K562 (cell line): ENCODE measurements around the gene MITF. TPM values are rescaled to one million over a fixed set of nuclear protein-coding genes. Genes with fewer than 3 reads are reported as not detected.

Experiments
- ATAC-seq: fragments of 200-7000 bp; cut with Tn5 transposase; 3 replicates; pipeline ENCODE4 v1.9.1; 2020; ENCODE audit warnings: moderate library complexity
- BruUV-seq: library from RNA; stranded (reverse); fragments of 400-500 nt; replicated peaks from 2 replicates; lab custom pipeline; 2021; lab: Mats Ljungman, UMichigan
- CTCF ChIA-PET: fragments of 300-600 bp; formaldehyde crosslinking; extraction: SDS; loops from one replicate; lab custom pipeline; 2021; ENCODE audit warnings: low intra/inter-chr PET ratio; lab: Yijun Ruan, JAX
- POLR2A ChIA-PET: fragments of 300-600, 350-650 bp; sonication (Branson Sonifier 250); formaldehyde crosslinking; extraction: SDS; loops from one replicate; lab custom pipeline; 2021; ENCODE audit warnings: antibody characterized with exemption, inconsistent platforms; lab: Yijun Ruan, JAX
- DNase-seq, 4 experiments: peaks; one replicate each; pipeline versions ENCODE4 v3.0.0 to v3.0.0-alpha.2; 2011 to 2018; ENCODE audit warnings: low spot score in 3 of 4, mixed read lengths in 3 of 4; ENCODE audit errors: extremely low read depth in 1 of 4
- FAIRE-seq: peaks from 2 replicates; lab custom pipeline; 2011; peaks lifted over from hg19 to GRCh38; lab: Jason Lieb, UNC
- H2AFZ ChIP-seq: 2 replicates; pipeline ENCODE4 v1.6.0; 2011; ENCODE audit warnings: low read depth, low read length, control low read depth, inconsistent platforms
- H3K27ac ChIP-seq: fragments of 200-600 bp; 3 replicates; pipeline ENCODE4 v1.8.0; 2011; ENCODE audit warnings: low read depth, mild to moderate bottlenecking, control low read depth, inconsistent platforms, low read length, moderate library complexity, mixed read lengths; ENCODE audit errors: extremely low read depth
- H3K27me3 ChIP-seq, 2 experiments: fragments of 300-600 bp in 1 of 2; 2 replicates in 1 of 2; 3 replicates in 1 of 2; pipeline versions ENCODE4 v1.6.0 to v1.8.0; 2011; ENCODE audit warnings: inconsistent platforms in 2 of 2, low read length in 2 of 2, mild to moderate bottlenecking in 1 of 2, mixed read lengths in 1 of 2, moderate library complexity in 1 of 2; ENCODE audit not compliant: control insufficient read depth in 2 of 2, insufficient read depth in 2 of 2
- H3K36me3 ChIP-seq: fragments of 300-600 bp; 3 replicates; pipeline ENCODE4 v1.8.0; 2011; ENCODE audit warnings: mild to moderate bottlenecking, low read length, inconsistent platforms; ENCODE audit not compliant: control insufficient read depth, insufficient read depth
- H3K4me1 ChIP-seq, 2 experiments: fragments of 200-600 bp in 1 of 2; replicated peaks in 1 of 2; 2 replicates in 1 of 2; 3 replicates in 1 of 2; pipeline versions ENCODE4 v1.5.1 to v1.8.0; 2011; ENCODE audit warnings: inconsistent platforms in 2 of 2, low read length in 2 of 2, mild to moderate bottlenecking in 1 of 2, mixed read lengths in 1 of 2, moderate library complexity in 1 of 2; ENCODE audit not compliant: control insufficient read depth in 2 of 2, insufficient read depth in 2 of 2
- H3K4me2 ChIP-seq: 2 replicates; pipeline ENCODE4 v1.6.1; 2011; ENCODE audit warnings: low read length, control low read depth, inconsistent platforms, mixed read lengths; ENCODE audit not compliant: insufficient read depth
- H3K4me3 ChIP-seq: fragments of 200-600 bp; sonication (generic), shearing (Covaris generic); 2 replicates; pipeline ENCODE4 v1.5.1; 2016; ENCODE audit warnings: control low read depth, inconsistent platforms
- H3K79me2 ChIP-seq: fragments of 200-600 bp; 3 replicates; pipeline ENCODE4 v1.8.0; 2011; ENCODE audit warnings: low read length, inconsistent platforms; ENCODE audit not compliant: control insufficient read depth, insufficient read depth
- H3K9ac ChIP-seq, 2 experiments: 2 replicates each; pipeline versions ENCODE4 v1.6.0 to v1.6.1; 2011; ENCODE audit warnings: low read depth in 2 of 2, low read length in 2 of 2, control low read depth in 1 of 2, inconsistent platforms in 1 of 2, mild to moderate bottlenecking in 1 of 2, mixed read lengths in 1 of 2; ENCODE audit not compliant: insufficient read depth in 1 of 2
- H3K9me1 ChIP-seq: one replicate; pipeline ENCODE4 v1.6.0; 2011; ENCODE audit warnings: inconsistent platforms, mild to moderate bottlenecking, low read length, moderate library complexity; ENCODE audit not compliant: control insufficient read depth, insufficient read depth
- H3K9me3 ChIP-seq: replicated peaks from 2 replicates; pipeline ENCODE4 v1.5.1; 2011; ENCODE audit warnings: low read depth, low read length, inconsistent platforms; ENCODE audit not compliant: control insufficient read depth, insufficient read depth
- H4K20me1 ChIP-seq: replicated peaks from 2 replicates; pipeline ENCODE4 v1.6.1; 2011; ENCODE audit warnings: low read length, inconsistent platforms, mixed read lengths; ENCODE audit not compliant: control insufficient read depth, insufficient read depth
- COPS2 ChIP-seq: fragments of 450-650 bp; conservative IDR thresholded peaks from 2 replicates; pipeline ENCODE4 v1.6.1; 2016; ENCODE audit warnings: mild to moderate bottlenecking, moderate library complexity
- E2F4 ChIP-seq: sonication (generic); formaldehyde crosslinking; IDR thresholded peaks from 2 replicates; pipeline ENCODE4 v1.8.0; 2022; ENCODE audit warnings: mild to moderate bottlenecking, low read depth, missing genetic modification reagents
- ERF ChIP-seq: fragments of 450-650 bp; formaldehyde crosslinking; IDR thresholded peaks from 2 replicates; pipeline ENCODE4 v1.4.0; 2020; ENCODE audit warnings: mild to moderate bottlenecking, mixed read lengths
- KDM4B ChIP-seq, 2 experiments: fragments of 450-650 bp in 1 of 2; sonication (generic) in 1 of 2; IDR thresholded peaks; 2 replicates each; pipeline ENCODE4 v1.6.1; 2016 to 2017; ENCODE audit warnings: borderline replicate concordance in 2 of 2, antibody characterized with exemption in 1 of 2, low read depth in 1 of 2, mild to moderate bottlenecking in 1 of 2
- POLR2G ChIP-seq: fragments of 200-400 bp; formaldehyde crosslinking; IDR thresholded peaks from 2 replicates; pipeline ENCODE4 v1.6.1; 2017; ENCODE audit warnings: low read depth, mild to moderate bottlenecking, antibody characterized with exemption, low read length, moderate library complexity
- SRSF1 ChIP-seq: fragments of 200-400 bp; formaldehyde crosslinking; IDR thresholded peaks from 2 replicates; pipeline ENCODE4 v1.6.1; 2017; ENCODE audit warnings: mild to moderate bottlenecking, low read depth, low read length, moderate library complexity
- SRSF3 ChIP-seq: fragments of 200-400 bp; formaldehyde crosslinking; IDR thresholded peaks from 2 replicates; pipeline ENCODE4 v1.6.1; 2016; ENCODE audit warnings: mild to moderate bottlenecking, low read length, moderate library complexity; ENCODE audit not compliant: insufficient read depth
- U2AF2 ChIP-seq: fragments of 200-400 bp; formaldehyde crosslinking; optimal IDR thresholded peaks from 2 replicates; pipeline ENCODE3; 2017; ENCODE audit warnings: low read depth, mild to moderate bottlenecking, low read length
- ZKSCAN1 ChIP-seq: fragments of 150-350 bp; IDR thresholded peaks from 2 replicates; pipeline ENCODE4 v1.6.1; 2016; ENCODE audit warnings: low read depth, low read length
- ZZZ3 ChIP-seq: fragments of 450-650 bp; IDR thresholded peaks from 2 replicates; pipeline ENCODE4 v1.6.1; 2016; ENCODE audit warnings: antibody characterized with exemption, mild to moderate bottlenecking, moderate library complexity
- WGBS: fragments of 100-300 bp; shearing (Covaris generic); methylation state at CpG from one replicate; pipeline ENCODE4 v1.1.6; 2016; ENCODE audit warnings: low coverage, mixed read lengths; ENCODE audit not compliant: insufficient coverage; ENCODE audit errors: missing lambda C conversion rate; 5-methylcytosine and 5-hydroxymethylcytosine counted together
- in situ Hi-C: fragments of 300-500 bp; cut with MboI; formaldehyde crosslinking; loops from 4 replicates; pipeline ENCODE4 v1.15.0; 2018; ENCODE audit warnings: inconsistent platforms, mixed read lengths
- intact Hi-C: fragments of 100-400 bp; cut with micrococcal nuclease; formaldehyde crosslinking; loops from 2 replicates; pipeline ENCODE4 v1.14.2; 2022
- polyA plus RNA-seq, 8 experiments: library from polyadenylated mRNA; depleted of rRNA in 4 of 8; stranded (reverse) in 5 of 8; unstranded in 3 of 8; fragments of >200 nt; fragmentation: Nextera tagmentation in 2 of 8; fragmentation: Illumina TruSeq in 1 of 8; extraction: Ambion mirVana in 2 of 8; extraction: Trizol in 1 of 8; gene quantifications; 2 replicates each; pipeline versions ENCODE4 v1.2.1 to v1.2.3, GENCODE V29; 2011 to 2014; ENCODE audit warnings: inconsistent platforms in 1 of 8, missing spikeins in 1 of 8
- total RNA-seq, 7 experiments: library from RNA; depleted of rRNA in 6 of 7; stranded (reverse); fragments of >200 nt in 6 of 7; fragmentation: Illumina TruSeq in 2 of 7; extraction: Trizol in 2 of 7; gene quantifications; 2 replicates each; pipeline versions ENCODE4 v1.2.1 to v1.2.3, GENCODE V29; 2011 to 2021; ENCODE audit warnings: low replicate concordance in 1 of 7
- TF ChIP-seq, protein P1 (sequence below): sonication (generic); formaldehyde crosslinking; IDR thresholded peaks from 2 replicates; pipeline ENCODE4 v1.8.0; 2023; ENCODE audit warnings: mild to moderate bottlenecking, missing genetic modification reagents
- TF ChIP-seq, protein P2 (sequence below), 2 experiments: fragments of 450-650 bp in 1 of 2; sonication (generic) in 1 of 2; formaldehyde crosslinking; conservative IDR thresholded peaks; 2 replicates each; pipeline versions ENCODE4 v1.4.0 to v1.8.1; 2020 to 2022; ENCODE audit warnings: mild to moderate bottlenecking in 1 of 2, missing genetic modification reagents in 1 of 2

Gene MITF
- total and polyA plus RNA-seq, 9 of the 15 experiments (the other 6 are each of a cell fraction or from before 2014, with no cell fraction given): 5.6 to 14.9 (median 11.1) TPM

GRCh38 chr3:69878254-69878653 is 139.0 kb downstream of the MITF start:
- Histone ChIP-seq H3K36me3 (no peaks in the 10 kb centered on the region; the same call in 2 of the 3 replicates), H3K27ac (no peak overlapping the region), H3K79me2 (no peaks in the 10 kb centered on the region; the same call in 1 of the 3 replicates), H4K20me1 (no peaks in the 10 kb centered on the region; the same call in 1 of the 2 replicates), H3K9ac (no peak overlapping the region), H2AFZ (no peak overlapping the region), H3K9me1 (no peaks in the 10 kb centered on the region), H3K27me3 (no peaks in the 10 kb centered on the region), H3K4me3 (no peak overlapping the region), H3K4me2 (no peak overlapping the region), H3K9me3 (no peaks in the 10 kb centered on the region), H3K4me1 (peaks cover 0 to 5% of the 10 kb centered on the region in 2 experiments; a peak in 2 of 5 replicates)
- TF ChIP-seq E2F4 (CRISPR knock-in tag) (no peak), COPS2 (no peak), KDM4B (IDR thresholded peaks at IDR 0.05; ENCODE audit: borderline replicate concordance in 2 of 2, low read depth in 1 of 2) (no peak), U2AF2 (no peak), ZKSCAN1 (no peak), SRSF1 (no peak), ERF (no peak), POLR2G (no peak), ZZZ3 (no peak), SRSF3 (no peak)
- TF ChIP-seq, protein P1, sequence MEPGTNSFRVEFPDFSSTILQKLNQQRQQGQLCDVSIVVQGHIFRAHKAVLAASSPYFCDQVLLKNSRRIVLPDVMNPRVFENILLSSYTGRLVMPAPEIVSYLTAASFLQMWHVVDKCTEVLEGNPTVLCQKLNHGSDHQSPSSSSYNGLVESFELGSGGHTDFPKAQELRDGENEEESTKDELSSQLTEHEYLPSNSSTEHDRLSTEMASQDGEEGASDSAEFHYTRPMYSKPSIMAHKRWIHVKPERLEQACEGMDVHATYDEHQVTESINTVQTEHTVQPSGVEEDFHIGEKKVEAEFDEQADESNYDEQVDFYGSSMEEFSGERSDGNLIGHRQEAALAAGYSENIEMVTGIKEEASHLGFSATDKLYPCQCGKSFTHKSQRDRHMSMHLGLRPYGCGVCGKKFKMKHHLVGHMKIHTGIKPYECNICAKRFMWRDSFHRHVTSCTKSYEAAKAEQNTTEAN (CRISPR knock-in tag): no peak
- TF ChIP-seq, protein P2, sequence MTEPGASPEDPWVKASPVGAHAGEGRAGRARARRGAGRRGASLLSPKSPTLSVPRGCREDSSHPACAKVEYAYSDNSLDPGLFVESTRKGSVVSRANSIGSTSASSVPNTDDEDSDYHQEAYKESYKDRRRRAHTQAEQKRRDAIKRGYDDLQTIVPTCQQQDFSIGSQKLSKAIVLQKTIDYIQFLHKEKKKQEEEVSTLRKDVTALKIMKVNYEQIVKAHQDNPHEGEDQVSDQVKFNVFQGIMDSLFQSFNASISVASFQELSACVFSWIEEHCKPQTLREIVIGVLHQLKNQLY (CRISPR knock-in tag; conservative IDR thresholded peaks at IDR 0.05): no peak
- ChIA-PET POLR2A (interaction anchor here (0.6 kb wide), 1 partner anchor 209 kb away, joined by 4 read pairs; no protein-coding TSS in a partner anchor), CTCF (no interaction called here)
- WGBS: 95% methylated on average over 2 of the region's 3 CpGs
- BruUV-seq: no TSS peak
- ATAC-seq (no peak), FAIRE-seq (no peak), DNase-seq (no peak)
- in situ Hi-C loops (no loop called here), intact Hi-C loops (no loop called here)
